CD4-positive, alpha-beta memory T cell (primary cell): ENCODE results near the gene BPIFB2. TPM values are rescaled to one million over a fixed set of nuclear protein-coding genes. Genes with fewer than 3 reads are reported as not detected.
A peak's percentile ranks its signal among the peaks of the same experiment; 100 is the strongest.

Source experiments
- CTCF ChIA-PET: fragments of 350-600 bp; sonication (Branson Sonifier 250); formaldehyde crosslinking; loops from one replicate; lab custom pipeline; 2021; ENCODE audit warnings: inconsistent platforms; ENCODE audit not compliant: partially characterized antibody; lab: Charles Lee
- POLR2A ChIA-PET: fragments of 350-600 bp; sonication (Branson Sonifier 250); formaldehyde crosslinking; loops from one replicate; lab custom pipeline; 2021; ENCODE audit not compliant: partially characterized antibody; lab: Charles Lee
- DNase-seq, 5 donors: peaks; one replicate each; pipeline versions ENCODE4 v3.0.0 to v3.0.0-alpha.2; 2020 to 2022; ENCODE audit warnings: mixed read lengths in 1 of 5
- H3K27ac ChIP-seq: one replicate; pipeline ENCODE4 v1.7.0; 2013; ENCODE audit warnings: low read depth, low read length
- H3K27me3 ChIP-seq: 2 replicates; pipeline ENCODE4 v1.7.0; 2013; ENCODE audit warnings: mild to moderate bottlenecking, low read length, moderate library complexity; ENCODE audit not compliant: insufficient read depth
- H3K36me3 ChIP-seq: 2 replicates; pipeline ENCODE4 v1.7.0; 2013; ENCODE audit warnings: mild to moderate bottlenecking, low read length, moderate library complexity; ENCODE audit not compliant: insufficient read depth
- H3K4me1 ChIP-seq: 2 replicates; pipeline ENCODE4 v1.7.0; 2013; ENCODE audit warnings: mild to moderate bottlenecking, low read length, moderate library complexity; ENCODE audit not compliant: insufficient read depth
- H3K4me3 ChIP-seq, 2 donors: one replicate each; pipeline ENCODE4 v1.7.0; 2013; ENCODE audit warnings: low read length in 2 of 2, mild to moderate bottlenecking in 1 of 2
- H3K9me3 ChIP-seq, 2 donors: one replicate each; pipeline ENCODE4 v1.7.0; 2013; ENCODE audit warnings: low read length in 2 of 2, control low read depth in 1 of 2; ENCODE audit not compliant: control insufficient read depth in 1 of 2
- H3K27ac Mint-ChIP-seq, 7 donors: one replicate each; pipeline ENCODE4 v1.8.0; 2020 to 2021; ENCODE audit warnings: mixed read lengths in 7 of 7, mild to moderate bottlenecking in 6 of 7, inconsistent platforms in 3 of 7, moderate library complexity in 3 of 7
- H3K27me3 Mint-ChIP-seq, 2 donors: one replicate each; pipeline ENCODE4 v1.8.0; 2020 to 2021; ENCODE audit warnings: mixed read lengths in 2 of 2
- H3K36me3 Mint-ChIP-seq, 2 donors: one replicate each; pipeline ENCODE4 v1.8.0; 2020 to 2021; ENCODE audit warnings: mixed read lengths in 2 of 2, inconsistent platforms in 1 of 2, mild to moderate bottlenecking in 1 of 2
- H3K4me1 Mint-ChIP-seq, 4 donors: one replicate each; pipeline ENCODE4 v1.8.0; 2020 to 2021; ENCODE audit warnings: mixed read lengths in 4 of 4, mild to moderate bottlenecking in 1 of 4
- H3K4me3 Mint-ChIP-seq, 8 donors: one replicate each; pipeline ENCODE4 v1.8.0; 2020 to 2021; ENCODE audit warnings: mixed read lengths in 8 of 8, mild to moderate bottlenecking in 7 of 8, moderate library complexity in 6 of 8, inconsistent platforms in 3 of 8
- H3K9me3 Mint-ChIP-seq, 8 donors: one replicate each; pipeline ENCODE4 v1.8.0; 2020 to 2021; ENCODE audit warnings: mixed read lengths in 8 of 8, mild to moderate bottlenecking in 5 of 8, inconsistent platforms in 3 of 8, moderate library complexity in 1 of 8
- intact Hi-C: fragments of 100-400 bp; cut with micrococcal nuclease; formaldehyde crosslinking; loops from one replicate; pipeline ENCODE4 v1.15.1; 2023
- polyA plus RNA-seq, 2 donors: library from polyadenylated mRNA; unstranded; fragments of 300-500 nt; fragmentation: Illumina TruSeq; gene quantifications; one replicate each; pipeline ENCODE4 v1.2.3, GENCODE V29; 2021
- total RNA-seq, 2 experiments: library from RNA; stranded (reverse); gene quantifications; one replicate each; pipeline ENCODE4 v1.2.3, GENCODE V29; 2021

The BPIFB2 gene
- total and polyA plus RNA-seq, 4 experiments from 2014 or later: not detected

DNA sequence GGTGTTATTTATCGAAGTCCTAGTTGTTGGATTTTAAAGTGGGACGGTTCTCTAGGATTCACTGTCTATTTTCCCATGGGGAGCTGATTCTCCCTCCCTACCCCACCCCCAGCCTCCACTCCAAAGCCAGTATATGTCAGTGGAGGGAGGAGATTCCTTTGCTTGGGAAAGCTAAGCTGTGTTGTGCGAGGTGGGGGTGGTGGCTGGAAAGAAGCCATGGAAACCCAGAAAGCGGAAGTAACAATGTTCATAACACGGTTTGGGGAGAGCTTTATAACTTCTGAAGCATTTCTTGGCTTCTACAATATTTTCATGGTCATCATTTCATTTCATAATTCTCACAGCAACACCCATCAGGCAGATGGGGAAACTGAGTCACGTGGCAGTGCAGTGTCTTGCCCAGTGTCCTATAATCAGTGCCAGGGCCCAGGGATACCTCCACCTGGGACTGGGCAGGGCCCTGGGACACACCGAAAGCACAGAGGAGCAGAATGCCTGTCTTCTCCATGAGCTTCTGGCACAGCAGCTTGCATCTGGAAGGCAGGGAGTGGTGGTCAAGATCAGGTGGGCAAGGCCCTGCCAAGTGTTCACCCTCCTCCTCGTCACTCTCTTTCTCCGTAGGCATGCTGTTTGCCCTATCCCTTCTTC lies 7.8 kb upstream of the BPIFB2 start:
- Histone ChIP-seq H3K4me1 (peaks cover 11% of the 10 kb centered on the region), H3K27me3 (no peaks in the 10 kb centered on the region), H3K27ac (no peak overlapping the region), H3K4me3 (no peak overlapping the region), H3K36me3 (no peaks in the 10 kb centered on the region), H3K9me3 (peaks cover 0 to 9% of the 10 kb centered on the region in 2 donors)
- H3K9me3 Mint-ChIP-seq: peaks cover 0 to 15% (median 13%) of the 10 kb centered on the region in 8 donors
- H3K27ac Mint-ChIP-seq: peak overlapping the region in 1 of 7 donors; percentile 30
- H3K4me1 Mint-ChIP-seq: peaks cover 10 to 34% (median 19%) of the 10 kb centered on the region in 4 donors
- intact Hi-C loops: no loop called here
- no peak for DNase-seq
- POLR2A ChIA-PET: interaction anchor here (1.2 kb wide), 1 partner anchor 34 kb away, joined by 3 read pairs; no protein-coding TSS in a partner anchor
- H3K27me3 Mint-ChIP-seq: no peaks in the 10 kb centered on the region
- peaks cover 0 to 2% of the 10 kb centered on the region in 2 donors for H3K36me3 Mint-ChIP-seq
- CTCF ChIA-PET: no interaction called here
- H3K4me3 Mint-ChIP-seq: no peak overlapping the region

DNA sequence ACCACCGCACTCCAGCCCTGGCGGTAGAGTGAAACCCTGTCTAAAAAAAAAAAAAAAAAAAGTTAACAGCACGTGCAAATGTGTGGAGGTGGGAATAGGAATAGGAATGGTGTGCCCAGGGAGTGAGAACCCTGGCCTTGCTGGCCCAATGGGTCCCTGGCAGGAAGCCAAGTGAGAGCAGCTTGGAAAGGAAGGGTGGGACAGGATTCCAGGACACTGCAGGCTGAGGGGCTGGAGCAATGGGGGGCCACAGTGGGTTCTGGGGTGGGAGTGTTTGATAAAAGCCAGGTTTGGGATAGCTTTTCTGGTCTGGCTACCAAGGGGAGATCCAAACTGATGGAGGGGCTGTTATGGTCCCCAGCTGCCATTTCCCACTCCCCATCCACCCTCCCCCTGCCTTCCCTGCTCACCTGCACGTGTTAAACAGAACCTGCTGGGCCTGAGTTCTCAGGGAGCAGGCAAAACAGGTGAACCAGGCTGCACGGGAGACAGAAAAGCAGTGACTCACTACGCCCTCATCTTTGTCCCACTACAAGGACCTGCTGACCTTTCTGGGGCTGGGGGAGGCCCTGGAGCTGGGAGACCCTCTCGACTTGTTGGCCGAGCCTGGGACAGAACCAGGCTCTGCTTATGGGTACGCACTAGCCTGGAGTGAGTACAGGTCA lies 6.6 kb upstream of the BPIFB2 start:
- no peak overlapping the region for H3K27ac ChIP-seq
- no peak overlapping the region for H3K4me3 ChIP-seq
- Mint-ChIP-seq H3K27me3 (no peaks in the 10 kb centered on the region), H3K27ac (peak overlapping the region in 3 of 7 donors; percentile 15 to 74 (median 43)), H3K4me1 (peaks cover 12 to 42% (median 23%) of the 10 kb centered on the region in 4 donors), H3K9me3 (peaks cover 0 to 12% (median 9%) of the 10 kb centered on the region in 8 donors), H3K4me3 (no peak overlapping the region), H3K36me3 (peaks cover 0 to 4% of the 10 kb centered on the region in 2 donors)
- H3K27me3 ChIP-seq: no peaks in the 10 kb centered on the region
- intact Hi-C loops: no loop called here
- peaks cover 0 to 11% of the 10 kb centered on the region in 2 donors for H3K9me3 ChIP-seq
- no peaks in the 10 kb centered on the region for H3K36me3 ChIP-seq
- CTCF ChIA-PET: no interaction called here
- DNase-seq: no peak
- peaks cover 17% of the 10 kb centered on the region for H3K4me1 ChIP-seq
- POLR2A ChIA-PET: no interaction called here

DNA sequence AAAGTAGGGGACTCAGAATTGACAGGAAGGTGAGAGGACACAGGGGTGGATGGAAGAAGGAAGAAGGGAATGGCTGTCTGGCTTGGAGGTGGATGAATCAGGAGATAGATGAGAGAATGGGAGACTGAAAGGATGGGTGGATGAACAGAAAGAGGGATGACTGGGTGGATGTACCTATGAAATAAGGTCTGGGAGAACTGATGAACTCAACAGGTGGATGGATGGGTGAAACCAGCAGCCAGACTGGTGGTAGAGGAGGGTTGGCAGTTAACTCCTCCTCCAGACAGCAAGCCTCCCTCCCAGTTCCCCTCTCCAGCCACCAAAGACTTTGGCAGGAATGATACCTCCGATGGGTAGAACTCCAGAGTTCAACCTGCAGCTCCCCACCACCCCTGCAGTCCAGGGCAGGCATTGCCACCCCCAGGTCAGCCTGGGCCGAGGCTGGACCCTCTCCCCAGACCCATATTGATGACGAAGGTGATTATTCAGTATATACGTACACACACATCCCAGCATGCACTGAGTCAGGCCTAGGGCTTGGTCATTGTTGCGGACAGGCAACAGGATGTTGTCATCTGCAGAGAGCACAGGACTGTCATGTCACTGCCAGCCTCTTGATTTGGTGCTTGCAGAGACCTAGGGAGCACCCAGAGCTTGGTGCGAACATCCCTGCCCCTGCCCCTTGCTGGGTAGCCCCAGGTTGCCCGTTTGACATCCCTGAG lies 5.3 kb upstream of the BPIFB2 start:
- Histone ChIP-seq H3K27me3 (no peaks in the 10 kb centered on the region), H3K4me1 (peaks cover 15% of the 10 kb centered on the region), H3K4me3 (no peak overlapping the region), H3K36me3 (no peaks in the 10 kb centered on the region), H3K27ac (no peak overlapping the region), H3K9me3 (peaks cover 0 to 8% of the 10 kb centered on the region in 2 donors)
- Mint-ChIP-seq H3K9me3 (peaks cover 0 to 8% (median 3%) of the 10 kb centered on the region in 8 donors), H3K27ac (peak overlapping the region in 4 of 7 donors; percentile 9 to 73 (median 28)), H3K36me3 (peaks cover 0 to 4% of the 10 kb centered on the region in 2 donors), H3K4me3 (no peak overlapping the region), H3K27me3 (no peaks in the 10 kb centered on the region), H3K4me1 (peaks cover 11 to 36% (median 21%) of the 10 kb centered on the region in 4 donors)
- ChIA-PET POLR2A (no interaction called here), CTCF (interaction anchor here (1.3 kb wide), 1 partner anchor 56 kb away, joined by 5 read pairs; no protein-coding TSS in a partner anchor)
- no peak for DNase-seq
- intact Hi-C loops: no loop called here

DNA sequence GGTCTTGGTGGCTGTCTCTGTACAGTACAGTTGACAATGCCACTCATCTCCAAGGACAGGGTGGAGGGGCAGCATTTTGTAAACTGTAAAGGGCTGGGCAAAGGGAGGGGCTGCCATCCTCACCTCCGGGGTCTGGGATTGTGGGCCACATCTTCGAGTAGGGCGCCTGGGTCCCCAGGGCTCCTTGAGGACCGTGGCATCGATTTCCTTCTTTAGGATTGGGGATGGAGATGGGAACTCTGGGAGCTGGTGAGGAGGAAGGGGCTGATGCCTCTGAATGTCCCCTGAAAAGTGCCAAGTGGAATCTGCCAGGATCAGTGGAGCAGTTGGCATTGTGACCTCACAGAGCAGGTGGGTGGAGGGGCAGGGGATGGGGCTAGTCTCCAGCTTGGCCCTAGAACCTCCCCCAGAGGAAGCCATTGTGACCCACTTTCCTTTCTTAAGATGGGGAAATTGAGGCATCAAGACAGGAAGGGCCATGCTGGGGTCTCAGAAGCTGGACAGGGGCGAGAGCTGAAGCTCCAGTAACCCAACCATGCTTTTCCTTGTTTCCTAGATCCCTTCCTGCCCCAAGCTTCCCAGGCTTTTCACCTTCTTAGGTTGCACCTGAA lies 3.3 kb upstream of the BPIFB2 start, which contains the start of gene SUN5:
SUN5 (minus strand) TSS at position 293 of the 611 bp plus-strand sequence; CDS start at position 200, 93 bp downstream.
- H3K4me3 Mint-ChIP-seq: no peak within 1 kb of the TSS
- DNase-seq: no peak
- H3K4me3 ChIP-seq: no peak within 1 kb of the TSS
- ChIA-PET CTCF (interaction anchor here (0.8 to 3.0 kb wide), 14 partner anchors 9 to 214 kb away, joined by 3 to 23 read pairs (median 6); no protein-coding TSS in a partner anchor), POLR2A (interaction anchor here (0.9 to 2.1 kb wide), 2 partner anchors 33 to 38 kb away, joined by 4 to 9 read pairs; no protein-coding TSS in a partner anchor)
- H3K27me3 ChIP-seq: no peaks in the 10 kb centered on the region
- peaks cover 0 to 8% of the 10 kb centered on the region in 2 donors for H3K9me3 ChIP-seq
- peaks cover 6 to 29% (median 15%) of the 10 kb centered on the region in 4 donors for H3K4me1 Mint-ChIP-seq
- peaks cover 0 to 8% (median 3%) of the 10 kb centered on the region in 8 donors for H3K9me3 Mint-ChIP-seq
- intact Hi-C loops: no loop called here
- H3K27ac Mint-ChIP-seq: peak within 1 kb of the TSS in 2 of 7 donors; percentile 22 to 35
- H3K27ac ChIP-seq: no peak within 1 kb of the TSS
- H3K36me3 ChIP-seq: no peaks in the 10 kb centered on the region
- H3K4me1 ChIP-seq: peaks cover 11% of the 10 kb centered on the region
- no peaks in the 10 kb centered on the region for H3K27me3 Mint-ChIP-seq
- peaks cover 0 to 4% of the 10 kb centered on the region in 2 donors for H3K36me3 Mint-ChIP-seq

DNA sequence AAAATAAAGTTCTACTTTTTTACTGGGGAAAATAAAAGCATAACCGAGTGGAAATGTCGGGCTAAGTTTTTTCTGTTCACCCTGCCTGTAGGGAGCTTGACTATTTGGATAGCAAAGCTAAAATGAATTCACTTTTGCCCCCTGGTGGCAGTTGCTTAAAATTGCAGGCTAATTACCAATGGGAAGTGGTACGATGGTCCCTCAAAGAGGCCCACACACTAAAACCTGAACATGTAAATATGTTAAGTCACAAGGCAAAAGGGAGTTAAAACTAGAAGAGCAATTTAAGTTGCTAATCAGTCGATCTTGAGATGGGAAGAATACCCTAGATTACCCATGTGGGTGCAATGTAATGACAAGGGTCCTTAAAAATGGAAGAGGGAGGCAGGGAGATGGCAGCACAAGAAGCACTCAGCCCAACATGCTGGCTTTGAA lies 2.4 kb upstream of the BPIFB2 start:
- peaks cover 0 to 8% of the 10 kb centered on the region in 2 donors for H3K9me3 ChIP-seq
- DNase-seq: peak in 4 of 5 donors; percentile 19 to 32 (median 28)
- H3K4me3 ChIP-seq: no peak overlapping the region
- Mint-ChIP-seq H3K9me3 (peaks cover 0 to 8% (median 3%) of the 10 kb centered on the region in 8 donors), H3K27ac (peak overlapping the region in 1 of 7 donors; percentile 35), H3K27me3 (no peaks in the 10 kb centered on the region), H3K36me3 (peaks cover 0 to 4% of the 10 kb centered on the region in 2 donors), H3K4me1 (peaks cover 6 to 29% (median 14%) of the 10 kb centered on the region in 4 donors), H3K4me3 (no peak overlapping the region)
- H3K4me1 ChIP-seq: peaks cover 11% of the 10 kb centered on the region
- intact Hi-C loops: loop anchor here (5.0 kb wide), 2 partner anchors 33 to 58 kb away; no protein-coding TSS in a partner anchor
- no peak overlapping the region for H3K27ac ChIP-seq
- H3K36me3 ChIP-seq: no peaks in the 10 kb centered on the region
- CTCF ChIA-PET: interaction anchor here (0.9 to 3.0 kb wide), 12 partner anchors 10 to 215 kb away, joined by 3 to 23 read pairs (median 6); no protein-coding TSS in a partner anchor
- H3K27me3 ChIP-seq: no peaks in the 10 kb centered on the region
- POLR2A ChIA-PET: interaction anchor here (0.9 to 2.1 kb wide), 2 partner anchors 34 to 38 kb away, joined by 4 to 9 read pairs; no protein-coding TSS in a partner anchor
